ENCODE measurements around the gene RASGRP2.

Gene RASGRP2

GRCh38 chr11:64771861-64772260 lies 27.9 kb upstream of the RASGRP2 start:
- in situ Hi-C loops (cut with HindIII; ENCODE audit: low sequenced_read_pairs), result loop anchor here (10.0 to 25.0 kb wide), 2 partner anchors 57 to 90 kb away; no protein-coding TSS in a partner anchor
- no peak for TF ChIP-seq CTCF (IDR thresholded peaks at IDR 0.05; ENCODE audit: low read depth, low read length, missing control alignments)
- no peak for DNase-seq (ENCODE audit: low read depth)
- no peak overlapping the region for H3K4me3 ChIP-seq (ENCODE audit: low read depth, low read length)

- DNase-seq (ENCODE audit: low read depth), result no peak
- in situ Hi-C loops (cut with HindIII; ENCODE audit: low sequenced_read_pairs), result loop anchor here (10.0 to 25.0 kb wide), 2 partner anchors 55 to 92 kb away; no protein-coding TSS in a partner anchor
- H3K4me3 ChIP-seq (ENCODE audit: low read depth, low read length), result no peak overlapping the region
- no peak for TF ChIP-seq CTCF (IDR thresholded peaks at IDR 0.05; ENCODE audit: low read depth, low read length, missing control alignments)
Measured at GRCh38 chr11:64770120-64770519, 26.2 kb upstream of the RASGRP2 start.

- in situ Hi-C loops (cut with HindIII; ENCODE audit: low sequenced_read_pairs), result loop anchor here (25.0 kb wide), 1 partner anchor 93 kb away; no protein-coding TSS in a partner anchor
- no peak for TF ChIP-seq CTCF (IDR thresholded peaks at IDR 0.05; ENCODE audit: low read depth, low read length, missing control alignments)
Measured at GRCh38 chr11:64769283-64769682, 25.3 kb upstream of the RASGRP2 start.

GRCh38 chr11:64768300-64768694 lies 24.4 kb upstream of the RASGRP2 start:
- in situ Hi-C loops (cut with HindIII; ENCODE audit: low sequenced_read_pairs), result loop anchor here (25.0 kb wide), 1 partner anchor 94 kb away; no protein-coding TSS in a partner anchor
- no peak for TF ChIP-seq CTCF (IDR thresholded peaks at IDR 0.05; ENCODE audit: low read depth, low read length, missing control alignments)
- no peak for DNase-seq (ENCODE audit: low read depth)
- no peak overlapping the region for H3K4me3 ChIP-seq (ENCODE audit: low read depth, low read length)

More at GRCh38 chr11:64769283-64769682, 25.3 kb upstream of the RASGRP2 start:
- DNase-seq (ENCODE audit: low read depth), result no peak
- H3K4me3 ChIP-seq (ENCODE audit: low read depth, low read length), result no peak overlapping the region

- TF ChIP-seq CTCF (IDR thresholded peaks at IDR 0.05; ENCODE audit: low read depth, low read length, missing control alignments), result peak; percentile 80
- in situ Hi-C loops (cut with HindIII; ENCODE audit: low sequenced_read_pairs), result loop anchor here (25.0 kb wide), 1 partner anchor 95 kb away; no protein-coding TSS in a partner anchor
- DNase-seq (ENCODE audit: low read depth), result peak; percentile 43
- H3K4me3 ChIP-seq (ENCODE audit: low read depth, low read length), result no peak overlapping the region
Measured at GRCh38 chr11:64767344-64768299, 23.7 kb upstream of the RASGRP2 start.

- in situ Hi-C loops (cut with HindIII; ENCODE audit: low sequenced_read_pairs), result loop anchor here (25.0 kb wide), 1 partner anchor 95 kb away; no protein-coding TSS in a partner anchor
- no peak for TF ChIP-seq CTCF (IDR thresholded peaks at IDR 0.05; ENCODE audit: low read depth, low read length, missing control alignments)
- H3K4me3 ChIP-seq (ENCODE audit: low read depth, low read length), result no peak overlapping the region
- DNase-seq (ENCODE audit: low read depth), result no peak
Measured at GRCh38 chr11:64766881-64767280, 22.9 kb upstream of the RASGRP2 start.

Measured in astrocyte of the cerebellum (primary cell).